MM.1S (cell line): ENCODE measurements around the gene HCRTR1.
A peak's percentile ranks its signal among the peaks of the same experiment; 100 is the strongest.

Source experiments
- DNase-seq: peaks from one replicate; pipeline ENCODE4 v3.0.0-alpha.2; 2015
- H2AFZ ChIP-seq: fragments of 300-600 bp; sonication (generic); 2 replicates; pipeline ENCODE4 v1.6.0; 2016; ENCODE audit warnings: antibody characterized with exemption, low read length
- H3F3A ChIP-seq: fragments of 300-600 bp; sonication (generic); 2 replicates; pipeline ENCODE4 v1.6.1; 2016; ENCODE audit warnings: mild to moderate bottlenecking, antibody characterized with exemption, low read length, moderate library complexity, mixed read lengths; ENCODE audit not compliant: insufficient read depth
- H3K27ac ChIP-seq: fragments of 300-600 bp; sonication (generic); 2 replicates; pipeline ENCODE4 v1.5.1; 2016; ENCODE audit warnings: mild to moderate bottlenecking, low read length
- H3K27me3 ChIP-seq: fragments of 300-600 bp; sonication (generic); replicated peaks from 2 replicates; pipeline ENCODE4 v1.6.0; 2016; ENCODE audit warnings: low read length; ENCODE audit not compliant: insufficient read depth
- H3K36me3 ChIP-seq: fragments of 300-600 bp; sonication (generic); replicated peaks from 2 replicates; pipeline ENCODE4 v1.6.1; 2016; ENCODE audit warnings: mild to moderate bottlenecking, low read length, mixed read lengths; ENCODE audit not compliant: insufficient read depth
- H3K4me1 ChIP-seq: fragments of 300-600 bp; sonication (generic); 2 replicates; pipeline ENCODE4 v1.6.1; 2016; ENCODE audit warnings: low read length, mixed read lengths
- H3K4me2 ChIP-seq: fragments of 300-600 bp; sonication (generic); 2 replicates; pipeline ENCODE4 v1.6.0; 2016; ENCODE audit warnings: low read depth, low read length
- H3K4me3 ChIP-seq: fragments of 300-600 bp; sonication (generic); 2 replicates; pipeline ENCODE4 v1.5.1; 2016; ENCODE audit warnings: low read length, mixed read lengths
- H3K79me2 ChIP-seq: fragments of 300-600 bp; sonication (generic); 2 replicates; pipeline ENCODE4 v1.6.1; 2016; ENCODE audit warnings: mixed run types, low read length, mixed read lengths
- H3K9ac ChIP-seq: fragments of 300-600 bp; sonication (generic); 2 replicates; pipeline ENCODE4 v1.6.1; 2016; ENCODE audit warnings: low read length, mixed read lengths
- H3K9me2 ChIP-seq: fragments of 300-600 bp; sonication (generic); replicated peaks from 2 replicates; pipeline ENCODE4 v1.6.1; 2016; ENCODE audit warnings: mild to moderate bottlenecking, low read length, mixed read lengths; ENCODE audit not compliant: insufficient read depth
- H3K9me3 ChIP-seq: fragments of 300-600 bp; sonication (generic); replicated peaks from 2 replicates; pipeline ENCODE4 v1.6.1; 2016; ENCODE audit warnings: mild to moderate bottlenecking, low read length, mixed read lengths; ENCODE audit not compliant: insufficient read depth
- H4K20me1 ChIP-seq: fragments of 300-600 bp; sonication (generic); 2 replicates; pipeline ENCODE4 v1.6.1; 2016; ENCODE audit warnings: mild to moderate bottlenecking, low read length, moderate library complexity, mixed read lengths; ENCODE audit not compliant: insufficient read depth
- EZH2 ChIP-seq: fragments of 300-600 bp; sonication (generic); optimal IDR thresholded peaks from 2 replicates; pipeline ENCODE3; 2017; ENCODE audit warnings: low read depth, mild to moderate bottlenecking, antibody characterized with exemption, low read length, mixed read lengths
- EZH2phosphoT487 ChIP-seq: fragments of 300-600 bp; sonication (generic); IDR thresholded peaks from 2 replicates; pipeline ENCODE4 v1.6.1; 2018; ENCODE audit warnings: antibody characterized with exemption, low read length
- TF ChIP-seq, protein P1 (sequence below): fragments of 300-600 bp; sonication (generic); IDR thresholded peaks from 2 replicates; pipeline ENCODE4 v1.5.1; 2016; ENCODE audit warnings: antibody characterized with exemption, low read length, mixed read lengths

The HCRTR1 gene

DNA sequence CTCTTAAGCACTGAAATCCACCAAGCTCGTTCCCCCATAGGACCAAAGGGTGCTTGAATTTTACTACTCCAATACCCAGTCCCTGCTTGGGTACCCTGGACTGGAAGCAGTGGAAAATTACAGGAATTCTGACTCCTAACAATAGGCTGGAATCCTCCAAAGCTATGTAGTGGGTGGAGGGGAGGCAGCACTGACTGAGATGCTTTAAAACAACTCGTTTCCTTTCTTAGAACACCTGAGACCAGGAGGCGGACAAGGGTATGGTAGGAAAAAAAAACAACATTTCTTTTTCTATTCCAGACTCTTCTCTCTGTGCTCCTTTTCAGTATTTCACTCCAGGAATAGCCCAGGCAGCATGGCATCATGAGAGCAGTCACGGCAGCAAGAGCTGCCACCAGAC is 24.9 kb downstream of the HCRTR1 start:
- H3K36me3 ChIP-seq: no peaks in the 10 kb centered on the region
- no peak for TF ChIP-seq EZH2
- TF ChIP-seq, protein P1, sequence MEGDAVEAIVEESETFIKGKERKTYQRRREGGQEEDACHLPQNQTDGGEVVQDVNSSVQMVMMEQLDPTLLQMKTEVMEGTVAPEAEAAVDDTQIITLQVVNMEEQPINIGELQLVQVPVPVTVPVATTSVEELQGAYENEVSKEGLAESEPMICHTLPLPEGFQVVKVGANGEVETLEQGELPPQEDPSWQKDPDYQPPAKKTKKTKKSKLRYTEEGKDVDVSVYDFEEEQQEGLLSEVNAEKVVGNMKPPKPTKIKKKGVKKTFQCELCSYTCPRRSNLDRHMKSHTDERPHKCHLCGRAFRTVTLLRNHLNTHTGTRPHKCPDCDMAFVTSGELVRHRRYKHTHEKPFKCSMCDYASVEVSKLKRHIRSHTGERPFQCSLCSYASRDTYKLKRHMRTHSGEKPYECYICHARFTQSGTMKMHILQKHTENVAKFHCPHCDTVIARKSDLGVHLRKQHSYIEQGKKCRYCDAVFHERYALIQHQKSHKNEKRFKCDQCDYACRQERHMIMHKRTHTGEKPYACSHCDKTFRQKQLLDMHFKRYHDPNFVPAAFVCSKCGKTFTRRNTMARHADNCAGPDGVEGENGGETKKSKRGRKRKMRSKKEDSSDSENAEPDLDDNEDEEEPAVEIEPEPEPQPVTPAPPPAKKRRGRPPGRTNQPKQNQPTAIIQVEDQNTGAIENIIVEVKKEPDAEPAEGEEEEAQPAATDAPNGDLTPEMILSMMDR: no peak
- no peak for TF ChIP-seq EZH2phosphoT487
- peaks cover 69% of the 10 kb centered on the region for H3K79me2 ChIP-seq
- no peaks in the 10 kb centered on the region for H3K9me2 ChIP-seq
- no peak for DNase-seq
- H3F3A ChIP-seq: no peaks in the 10 kb centered on the region
- no peak overlapping the region for H3K27ac ChIP-seq
- H3K4me3 ChIP-seq: no peak overlapping the region
- H3K4me1 ChIP-seq: peaks cover 7% of the 10 kb centered on the region
- no peaks in the 10 kb centered on the region for H4K20me1 ChIP-seq
- H3K9ac ChIP-seq: no peak overlapping the region
- H3K27me3 ChIP-seq: no peaks in the 10 kb centered on the region
- H3K4me2 ChIP-seq: no peak overlapping the region
- H3K9me3 ChIP-seq: no peaks in the 10 kb centered on the region
- H2AFZ ChIP-seq: no peak overlapping the region

DNA sequence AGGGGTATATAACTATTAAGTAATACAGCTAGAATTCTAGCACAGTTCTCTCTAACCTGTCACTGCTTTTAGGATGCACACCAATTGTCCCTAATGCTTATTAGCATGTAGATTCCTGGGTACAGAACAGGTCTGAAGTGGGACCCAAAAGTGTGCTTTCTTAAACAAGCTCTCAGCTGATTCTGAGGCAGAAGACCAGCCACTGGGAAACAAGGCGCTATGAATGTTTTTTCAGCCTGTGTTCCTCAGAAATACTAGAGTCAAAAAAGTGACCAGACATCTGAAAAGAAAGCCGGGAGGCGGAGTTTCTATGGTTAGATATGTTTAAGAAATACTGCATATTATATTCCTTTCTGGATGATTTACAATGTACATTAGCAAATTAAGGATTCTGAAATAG is 25.4 kb downstream of the HCRTR1 start:
- Histone ChIP-seq H3K9ac (no peak overlapping the region), H4K20me1 (no peaks in the 10 kb centered on the region), H3K27ac (no peak overlapping the region)

DNA sequence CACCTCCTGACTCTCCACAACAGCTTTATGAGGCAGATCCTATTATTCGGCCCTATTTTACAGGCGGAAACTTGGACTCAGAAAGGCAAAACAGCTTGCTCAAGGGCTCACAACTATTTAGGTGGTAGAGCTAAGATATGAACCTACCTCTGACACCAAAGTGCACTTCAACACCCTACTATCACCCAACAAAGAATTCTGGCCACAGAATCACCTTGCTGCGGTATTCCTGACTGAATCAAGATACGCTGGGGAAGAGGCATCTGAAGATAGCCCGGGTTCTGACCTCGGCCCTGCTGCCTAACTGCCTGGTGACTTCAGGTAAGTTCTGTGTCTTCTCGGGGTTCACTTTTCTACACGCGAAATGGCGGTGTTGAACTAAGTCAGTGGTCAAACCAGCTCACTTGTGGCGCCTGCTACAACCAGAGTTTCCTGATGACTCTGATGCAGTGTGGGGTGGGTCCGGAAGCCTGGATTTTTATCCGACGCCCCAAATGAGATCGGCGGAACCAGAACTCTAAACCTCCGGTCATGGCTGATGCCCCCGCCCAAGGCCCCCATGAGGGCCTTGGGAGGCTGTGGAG is 26.6 kb downstream of the HCRTR1 start:
- Histone ChIP-seq H3K9me3 (no peaks in the 10 kb centered on the region), H2AFZ (peak overlapping the region; percentile 85), H3K4me3 (peak overlapping the region; percentile 97), H4K20me1 (no peaks in the 10 kb centered on the region), H3K9ac (peak overlapping the region; percentile 96), H3K27me3 (no peaks in the 10 kb centered on the region), H3K79me2 (peaks cover 52% of the 10 kb centered on the region), H3K4me2 (peak overlapping the region; percentile 86), H3K27ac (peak overlapping the region; percentile 71), H3K9me2 (no peaks in the 10 kb centered on the region), H3F3A (no peaks in the 10 kb centered on the region), H3K4me1 (peaks cover 7% of the 10 kb centered on the region), H3K36me3 (no peaks in the 10 kb centered on the region)
- DNase-seq: no peak
- TF ChIP-seq, protein P1: no peak
- no peak for TF ChIP-seq EZH2phosphoT487
- no peak for TF ChIP-seq EZH2

More for the DNA sequence above, 25.4 kb downstream of the HCRTR1 start:
- Histone ChIP-seq H3F3A (no peaks in the 10 kb centered on the region), H3K27me3 (no peaks in the 10 kb centered on the region), H2AFZ (no peak overlapping the region), H3K36me3 (no peaks in the 10 kb centered on the region), H3K4me1 (peaks cover 7% of the 10 kb centered on the region), H3K9me2 (no peaks in the 10 kb centered on the region), H3K4me3 (no peak overlapping the region), H3K9me3 (no peaks in the 10 kb centered on the region), H3K79me2 (peaks cover 64% of the 10 kb centered on the region), H3K4me2 (no peak overlapping the region)
- DNase-seq: no peak
- TF ChIP-seq EZH2 (no peak), EZH2phosphoT487 (no peak)
- TF ChIP-seq, protein P1: no peak
